Measurements from ENCODE around the gene SPATA20.

DNA sequence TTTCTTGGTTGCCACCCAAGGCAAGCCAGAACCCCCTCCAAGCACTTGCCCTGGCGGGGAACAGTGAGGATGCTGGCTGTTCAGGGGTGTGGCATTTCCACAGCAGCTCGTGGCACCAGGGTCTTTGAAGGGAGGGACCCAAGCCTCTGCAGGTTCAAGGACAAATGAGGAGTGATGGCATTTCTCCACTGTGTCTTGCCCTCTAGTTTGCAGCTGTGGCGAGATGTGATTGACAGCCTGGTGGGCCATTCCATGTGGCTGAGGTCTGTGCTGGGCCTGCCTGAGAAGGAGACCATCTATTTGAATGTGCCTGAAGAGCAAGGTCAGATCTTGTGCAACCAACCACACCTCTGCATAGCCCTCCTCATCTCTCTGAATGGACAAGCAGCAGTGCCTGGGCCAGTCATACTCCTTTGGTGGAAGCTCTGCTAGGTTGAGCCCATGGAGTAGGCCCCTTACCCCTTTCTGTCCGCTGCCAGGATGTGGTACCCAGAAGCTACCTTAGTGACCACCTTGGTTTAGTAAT, 19.0 kb upstream of the SPATA20 start:
- no peak for TF ChIP-seq EP300 (IDR thresholded peaks at IDR 0.05)
- TF ChIP-seq, protein P1, sequence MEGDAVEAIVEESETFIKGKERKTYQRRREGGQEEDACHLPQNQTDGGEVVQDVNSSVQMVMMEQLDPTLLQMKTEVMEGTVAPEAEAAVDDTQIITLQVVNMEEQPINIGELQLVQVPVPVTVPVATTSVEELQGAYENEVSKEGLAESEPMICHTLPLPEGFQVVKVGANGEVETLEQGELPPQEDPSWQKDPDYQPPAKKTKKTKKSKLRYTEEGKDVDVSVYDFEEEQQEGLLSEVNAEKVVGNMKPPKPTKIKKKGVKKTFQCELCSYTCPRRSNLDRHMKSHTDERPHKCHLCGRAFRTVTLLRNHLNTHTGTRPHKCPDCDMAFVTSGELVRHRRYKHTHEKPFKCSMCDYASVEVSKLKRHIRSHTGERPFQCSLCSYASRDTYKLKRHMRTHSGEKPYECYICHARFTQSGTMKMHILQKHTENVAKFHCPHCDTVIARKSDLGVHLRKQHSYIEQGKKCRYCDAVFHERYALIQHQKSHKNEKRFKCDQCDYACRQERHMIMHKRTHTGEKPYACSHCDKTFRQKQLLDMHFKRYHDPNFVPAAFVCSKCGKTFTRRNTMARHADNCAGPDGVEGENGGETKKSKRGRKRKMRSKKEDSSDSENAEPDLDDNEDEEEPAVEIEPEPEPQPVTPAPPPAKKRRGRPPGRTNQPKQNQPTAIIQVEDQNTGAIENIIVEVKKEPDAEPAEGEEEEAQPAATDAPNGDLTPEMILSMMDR (IDR thresholded peaks at IDR 0.05), result no peak
- no peak for TF ChIP-seq POLR2A (IDR thresholded peaks at IDR 0.05)

Measured in ovary (tissue), 3 donors.